ENCODE data around the gene TEX264. TPM values are rescaled to one million over a fixed set of nuclear protein-coding genes. Genes with fewer than 3 reads are reported as not detected.
"Not testable (repeated sequence)": the region's sequence is repeated elsewhere in the genome, so short reads cannot be mapped to it uniquely, and the experiment has no call there.

The TEX264 gene
- polyA plus RNA-seq (2013, experiment 1 of 4), result 5.5 TPM
- polyA plus RNA-seq (2013, experiment 2 of 4), result 5.8 TPM
- 4.8 TPM for polyA plus RNA-seq (2013, experiment 3 of 4)
- polyA plus RNA-seq (2013, experiment 4 of 4), result 6.4 TPM

GRCh38 chr3:51670823-51671733 is at the start of gene TEX264:
Gene TEX264, plus strand, starts transcription at chr3:51671252. Its CDS starts 3,053 bp downstream, at chr3:51674305.
- no peak within 1 kb of the TSS for H3K27ac ChIP-seq (ENCODE audit: insufficient read depth, low read depth, low read length, poor library complexity, severe bottlenecking)
- H3K9me3 ChIP-seq (ENCODE audit: control insufficient read depth, low read length), result no peaks in the 10 kb centered on the region
- H3K27me3 ChIP-seq (ENCODE audit: control insufficient read depth, insufficient read depth, low read length, poor library complexity, severe bottlenecking), result peaks cover 34% of the 10 kb centered on the region
- 2% methylated on average over 81 of the region's 81 CpGs for WGBS, 2 experiments
- peaks cover 7% of the 10 kb centered on the region for H3K4me1 ChIP-seq (ENCODE audit: control insufficient read depth, insufficient read depth, low read length)
- H3K36me3 ChIP-seq (ENCODE audit: control insufficient read depth, insufficient read depth, low read length), result no peaks in the 10 kb centered on the region
- peak within 1 kb of the TSS; percentile 59 for H3K4me3 ChIP-seq (ENCODE audit: insufficient read depth, low read depth, low read length)

- Histone ChIP-seq H3K9me3 (ENCODE audit: control insufficient read depth, low read length) (no peaks in the 10 kb centered on the region), H3K36me3 (ENCODE audit: control insufficient read depth, insufficient read depth, low read length) (no peaks in the 10 kb centered on the region), H3K27ac (ENCODE audit: insufficient read depth, low read depth, low read length, poor library complexity, severe bottlenecking) (no peak overlapping the region), H3K4me3 (ENCODE audit: insufficient read depth, low read depth, low read length) (no peak overlapping the region), H3K27me3 (ENCODE audit: control insufficient read depth, insufficient read depth, low read length, poor library complexity, severe bottlenecking) (no peaks in the 10 kb centered on the region), H3K4me1 (ENCODE audit: control insufficient read depth, insufficient read depth, low read length) (no peaks in the 10 kb centered on the region)
- 92 to 94% methylated on average over 3 of the region's 3 CpGs for WGBS, 2 experiments
Observed at GRCh38 chr3:51622413-51622812, 48.6 kb upstream of the TEX264 start.

GRCh38 chr3:51622868-51623267 is 48.2 kb upstream of the TEX264 start:
- 90 to 98% methylated on average over 4 of the region's 4 CpGs for WGBS, 2 experiments
- no peak overlapping the region for H3K4me3 ChIP-seq (ENCODE audit: insufficient read depth, low read depth, low read length)
- H3K4me1 ChIP-seq (ENCODE audit: control insufficient read depth, insufficient read depth, low read length), result no peaks in the 10 kb centered on the region
- H3K27ac ChIP-seq (ENCODE audit: insufficient read depth, low read depth, low read length, poor library complexity, severe bottlenecking), result no peak overlapping the region
- no peaks in the 10 kb centered on the region for H3K36me3 ChIP-seq (ENCODE audit: control insufficient read depth, insufficient read depth, low read length)
- no peaks in the 10 kb centered on the region for H3K9me3 ChIP-seq (ENCODE audit: control insufficient read depth, low read length)
- H3K27me3 ChIP-seq (ENCODE audit: control insufficient read depth, insufficient read depth, low read length, poor library complexity, severe bottlenecking), result no peaks in the 10 kb centered on the region

- no peak overlapping the region for H3K27ac ChIP-seq (ENCODE audit: insufficient read depth, low read depth, low read length, poor library complexity, severe bottlenecking)
- peaks cover 32% of the 10 kb centered on the region for H3K36me3 ChIP-seq (ENCODE audit: control insufficient read depth, insufficient read depth, low read length)
- H3K4me3 ChIP-seq (ENCODE audit: insufficient read depth, low read depth, low read length), result no peak overlapping the region
- no peaks in the 10 kb centered on the region for H3K9me3 ChIP-seq (ENCODE audit: control insufficient read depth, low read length)
- WGBS, 2 experiments, result 91 to 92% methylated on average over 4 of the region's 4 CpGs
- no peaks in the 10 kb centered on the region for H3K4me1 ChIP-seq (ENCODE audit: control insufficient read depth, insufficient read depth, low read length)
- H3K27me3 ChIP-seq (ENCODE audit: control insufficient read depth, insufficient read depth, low read length, poor library complexity, severe bottlenecking), result no peaks in the 10 kb centered on the region
Observed at GRCh38 chr3:51630513-51630912, 40.5 kb upstream of the TEX264 start.

GRCh38 chr3:51637144-51637940 is 33.7 kb upstream of the TEX264 start:
- Histone ChIP-seq H3K27ac (ENCODE audit: insufficient read depth, low read depth, low read length, poor library complexity, severe bottlenecking) (no peak overlapping the region), H3K9me3 (ENCODE audit: control insufficient read depth, low read length) (no peaks in the 10 kb centered on the region), H3K4me3 (ENCODE audit: insufficient read depth, low read depth, low read length) (no peak overlapping the region), H3K36me3 (ENCODE audit: control insufficient read depth, insufficient read depth, low read length) (peaks cover 47% of the 10 kb centered on the region), H3K4me1 (ENCODE audit: control insufficient read depth, insufficient read depth, low read length) (no peaks in the 10 kb centered on the region), H3K27me3 (ENCODE audit: control insufficient read depth, insufficient read depth, low read length, poor library complexity, severe bottlenecking) (no peaks in the 10 kb centered on the region)
- 95 to 96% methylated on average over 14 of the region's 14 CpGs for WGBS, 2 experiments

- Histone ChIP-seq H3K9me3 (ENCODE audit: control insufficient read depth, low read length) (no peaks in the 10 kb centered on the region), H3K4me1 (ENCODE audit: control insufficient read depth, insufficient read depth, low read length) (no peaks in the 10 kb centered on the region), H3K27me3 (ENCODE audit: control insufficient read depth, insufficient read depth, low read length, poor library complexity, severe bottlenecking) (no peaks in the 10 kb centered on the region), H3K4me3 (ENCODE audit: insufficient read depth, low read depth, low read length) (no peak overlapping the region), H3K27ac (ENCODE audit: insufficient read depth, low read depth, low read length, poor library complexity, severe bottlenecking) (no peak overlapping the region), H3K36me3 (ENCODE audit: control insufficient read depth, insufficient read depth, low read length) (peaks cover 49% of the 10 kb centered on the region)
- 75 to 77% methylated on average over 6 of the region's 6 CpGs for WGBS, 2 experiments
Observed at GRCh38 chr3:51637941-51638471, 33.0 kb upstream of the TEX264 start.

- Histone ChIP-seq H3K27me3 (ENCODE audit: control insufficient read depth, insufficient read depth, low read length, poor library complexity, severe bottlenecking) (no peaks in the 10 kb centered on the region), H3K9me3 (ENCODE audit: control insufficient read depth, low read length) (no peaks in the 10 kb centered on the region), H3K36me3 (ENCODE audit: control insufficient read depth, insufficient read depth, low read length) (peaks cover 73% of the 10 kb centered on the region), H3K4me1 (ENCODE audit: control insufficient read depth, insufficient read depth, low read length) (no peaks in the 10 kb centered on the region), H3K4me3 (ENCODE audit: insufficient read depth, low read depth, low read length) (no peak overlapping the region), H3K27ac (ENCODE audit: insufficient read depth, low read depth, low read length, poor library complexity, severe bottlenecking) (no peak overlapping the region)
- 71 to 82% methylated on average over 2 of the region's 2 CpGs for WGBS, 2 experiments
Observed at GRCh38 chr3:51642462-51642861, 28.6 kb upstream of the TEX264 start.

- 95 to 96% methylated on average over 9 of the region's 9 CpGs for WGBS, 2 experiments
- Histone ChIP-seq H3K9me3 (ENCODE audit: control insufficient read depth, low read length) (no peaks in the 10 kb centered on the region), H3K4me1 (ENCODE audit: control insufficient read depth, insufficient read depth, low read length) (no peaks in the 10 kb centered on the region), H3K27me3 (ENCODE audit: control insufficient read depth, insufficient read depth, low read length, poor library complexity, severe bottlenecking) (no peaks in the 10 kb centered on the region), H3K27ac (ENCODE audit: insufficient read depth, low read depth, low read length, poor library complexity, severe bottlenecking) (no peak overlapping the region), H3K36me3 (ENCODE audit: control insufficient read depth, insufficient read depth, low read length) (peaks cover 62% of the 10 kb centered on the region), H3K4me3 (ENCODE audit: insufficient read depth, low read depth, low read length) (no peak overlapping the region)
Observed at GRCh38 chr3:51646091-51646490, 25.0 kb upstream of the TEX264 start.

- H3K27ac ChIP-seq (ENCODE audit: insufficient read depth, low read depth, low read length, poor library complexity, severe bottlenecking); H3K4me3 ChIP-seq (ENCODE audit: insufficient read depth, low read depth, low read length); H3K9me3 ChIP-seq (ENCODE audit: control insufficient read depth, low read length); H3K27me3 ChIP-seq (ENCODE audit: control insufficient read depth, insufficient read depth, low read length, poor library complexity, severe bottlenecking); H3K4me1 ChIP-seq (ENCODE audit: control insufficient read depth, insufficient read depth, low read length): not testable (repeated sequence)
- H3K36me3 ChIP-seq (ENCODE audit: control insufficient read depth, insufficient read depth, low read length), result peaks cover 12% of the 10 kb centered on the region
- 83 to 95% methylated on average over 2 of the region's 2 CpGs for WGBS, 2 experiments
Observed at GRCh38 chr3:51652103-51652502, 18.9 kb upstream of the TEX264 start.

GRCh38 chr3:51653409-51653808 is 17.6 kb upstream of the TEX264 start:
- H3K4me1 ChIP-seq (ENCODE audit: control insufficient read depth, insufficient read depth, low read length); H3K4me3 ChIP-seq (ENCODE audit: insufficient read depth, low read depth, low read length); H3K9me3 ChIP-seq (ENCODE audit: control insufficient read depth, low read length); H3K27ac ChIP-seq (ENCODE audit: insufficient read depth, low read depth, low read length, poor library complexity, severe bottlenecking); H3K27me3 ChIP-seq (ENCODE audit: control insufficient read depth, insufficient read depth, low read length, poor library complexity, severe bottlenecking): not testable (repeated sequence)
- 95 to 100% methylated on average over 1 of the region's 2 CpGs for WGBS, 2 experiments
- H3K36me3 ChIP-seq (ENCODE audit: control insufficient read depth, insufficient read depth, low read length), result peaks cover 11% of the 10 kb centered on the region
